ENCODE results near the gene NOXO1. TPM values are rescaled to one million over a fixed set of nuclear protein-coding genes. Genes with fewer than 3 reads are reported as not detected.

The NOXO1 gene
- total and polyA plus RNA-seq, 10 of the 15 experiments (the other 5 are each of a cell fraction or from before 2014, with no cell fraction given) = 0.09 to 0.76 (median 0.26) TPM; not detected in 4

- TF ChIP-seq E4F1 (IDR thresholded peaks at IDR 0.05; ENCODE audit: borderline replicate concordance, partially characterized antibody) (no peak), FOXK2 (IDR thresholded peaks at IDR 0.05) (no peak), HDAC6 (IDR thresholded peaks at IDR 0.05; ENCODE audit: unreplicated experiment) (no peak)
Measured at GRCh38 chr16:1950559-1950958, 30.7 kb downstream of the NOXO1 start (continued).

- DNase-seq (ENCODE audit: low read depth, low spot score) (no peak), FAIRE-seq (no peak), ATAC-seq (no peak)
- CTCF ChIA-PET = no interaction called here
- 12% methylated on average over 7 of the region's 7 CpGs for WGBS (ENCODE audit: insufficient coverage, insufficient replicate concordance, low lambda C conversion rate, missing lambda C conversion rate)
- intact Hi-C loops (cut with micrococcal nuclease; ENCODE audit: unreplicated experiment) = no loop called here
- SMC1A ChIA-PET (ENCODE audit: uncharacterized antibody, unreplicated experiment) = interaction anchor here (0.7 kb wide), 1 partner anchor 22 kb away, joined by 3 read pairs; the partner anchor contains the start of gene TBL3
- BruUV-seq (replicated peaks) = no TSS peak
- H3K79me2 ChIP-seq (ENCODE audit: control insufficient read depth, insufficient read depth, low read length) = no peaks in the 10 kb centered on the region
- H3K4me1 ChIP-seq (ENCODE audit: control insufficient read depth, insufficient read depth, low read length) = no peaks in the 10 kb centered on the region
- POLR2A ChIA-PET = interaction anchor here (1.0 kb wide), 1 partner anchor 15 kb away, joined by 3 read pairs; the partner anchor contains the start of gene RPS2
- RAD21 ChIA-PET (ENCODE audit: unreplicated experiment) = no interaction called here
- no peaks in the 10 kb centered on the region for H3K9me3 ChIP-seq (replicated peaks; ENCODE audit: control insufficient read depth, insufficient read depth, low read length)
- in situ Hi-C loops (cut with MboI) = no loop called here
- no peaks in the 10 kb centered on the region; a peak in 1 of 4 replicates for H3K27me3 ChIP-seq (replicated peaks in 1 of 2; ENCODE audit: control insufficient read depth in 2 of 2, insufficient read depth in 2 of 2, low read length in 1 of 2)
- H3K4me3 ChIP-seq = no peak overlapping the region
- H3K4me2 ChIP-seq (ENCODE audit: control insufficient read depth, insufficient read depth) = no peak overlapping the region
- H3K9ac ChIP-seq (ENCODE audit: control insufficient read depth, insufficient read depth, low read length) = no peak overlapping the region
- H2AFZ ChIP-seq (ENCODE audit: control insufficient read depth, low read depth, low read length) = no peak overlapping the region
- H4K20me1 ChIP-seq (ENCODE audit: control insufficient read depth, insufficient read depth) = no peaks in the 10 kb centered on the region
- no peak overlapping the region for H3K27ac ChIP-seq (ENCODE audit: control insufficient read depth, insufficient read depth)
- no peaks in the 10 kb centered on the region for H3K36me3 ChIP-seq (ENCODE audit: control insufficient read depth in 2 of 2, insufficient read depth in 2 of 2, low read length in 1 of 2)
- TF ChIP-seq NKRF (conservative IDR thresholded peaks at IDR 0.05) (no peak), TCF7 (IDR thresholded peaks at IDR 0.05; ENCODE audit: borderline replicate concordance) (no peak), RFX5 (IDR thresholded peaks at IDR 0.05; ENCODE audit: low read depth, low read length) (no peak), STAT3 (IDR thresholded peaks at IDR 0.05; ENCODE audit: low read depth, low read length) (no peak), USF1 (IDR thresholded peaks at IDR 0.05; ENCODE audit: borderline replicate concordance, extremely low read length, insufficient read depth, low read depth, low read length) (no peak), FOXM1 (IDR thresholded peaks at IDR 0.05; ENCODE audit: low read depth, low read length) (no peak), GATAD2B (conservative IDR thresholded peaks at IDR 0.05; ENCODE audit: low read depth) (no peak), POU2F2 (IDR thresholded peaks at IDR 0.05; ENCODE audit: borderline replicate concordance, low read depth, low read length) (no peak), ZBTB4 (CRISPR knock-in tag; IDR thresholded peaks at IDR 0.05) (no peak), IRF5 (IDR thresholded peaks at IDR 0.05; ENCODE audit: borderline replicate concordance) (no peak)
Measured at GRCh38 chr16:1950047-1950446, 31.2 kb downstream of the NOXO1 start.

All from GM12878 (cell line).